Measurements from ENCODE around the gene ITSN1. TPM values are rescaled to one million over a fixed set of nuclear protein-coding genes. Genes with fewer than 3 reads are reported as not detected.
A peak's percentile ranks its signal among the peaks of the same experiment; 100 is the strongest.

ITSN1 gene
- total and polyA plus RNA-seq, 2 donors = 7.2 to 7.4 TPM

GRCh38 chr21:33890187-33890586 lies 247.9 kb downstream of the ITSN1 start:
- H3K4me1 ChIP-seq (ENCODE audit: control insufficient read depth in 2 of 2, insufficient read depth in 2 of 2, low read length in 2 of 2) = peaks cover 0 to 9% of the 10 kb centered on the region in 2 donors
- H3K4me3 ChIP-seq (ENCODE audit: low read length in 2 of 2) = no peak overlapping the region
- H3K9me3 ChIP-seq (ENCODE audit: control insufficient read depth in 2 of 2, insufficient read depth in 1 of 2, low read length in 1 of 2) = no peaks in the 10 kb centered on the region
- H3K27me3 ChIP-seq (ENCODE audit: control insufficient read depth in 2 of 2, insufficient read depth in 1 of 2, low read length in 1 of 2) = no peaks in the 10 kb centered on the region
- WGBS = 97% methylated on average over 5 of the region's 5 CpGs
- DNase-seq (ENCODE audit: low read depth in 6 of 9, low spot score in 9 of 9) = no peak
- H3K36me3 ChIP-seq (ENCODE audit: control insufficient read depth in 2 of 2, insufficient read depth in 2 of 2, low read length in 1 of 2) = no peaks in the 10 kb centered on the region
- no peak overlapping the region for H3K27ac ChIP-seq (ENCODE audit: low read depth in 1 of 2, low read length in 1 of 2)

- Histone ChIP-seq H3K4me1 (ENCODE audit: control insufficient read depth in 2 of 2, insufficient read depth in 2 of 2, low read length in 2 of 2) (peaks cover 0 to 10% of the 10 kb centered on the region in 2 donors), H3K4me3 (ENCODE audit: low read length in 2 of 2) (no peak overlapping the region), H3K27me3 (ENCODE audit: control insufficient read depth in 2 of 2, insufficient read depth in 1 of 2, low read length in 1 of 2) (no peaks in the 10 kb centered on the region), H3K36me3 (ENCODE audit: control insufficient read depth in 2 of 2, insufficient read depth in 2 of 2, low read length in 1 of 2) (no peaks in the 10 kb centered on the region), H3K27ac (ENCODE audit: low read depth in 1 of 2, low read length in 1 of 2) (no peak overlapping the region), H3K9me3 (ENCODE audit: control insufficient read depth in 2 of 2, insufficient read depth in 1 of 2, low read length in 1 of 2) (no peaks in the 10 kb centered on the region)
- WGBS = 95% methylated on average over 8 of the region's 8 CpGs
- no peak for DNase-seq (ENCODE audit: low read depth in 6 of 9, low spot score in 9 of 9)
Observed at GRCh38 chr21:33892853-33893252, 250.6 kb downstream of the ITSN1 start.

- H3K27ac ChIP-seq (ENCODE audit: low read depth in 1 of 2, low read length in 1 of 2) = peak overlapping the region in 1 of 2 donors; percentile 78
- H3K4me1 ChIP-seq (ENCODE audit: control insufficient read depth in 2 of 2, insufficient read depth in 2 of 2, low read length in 2 of 2) = peaks cover 0 to 10% of the 10 kb centered on the region in 2 donors
- 96% methylated on average over 4 of the region's 4 CpGs for WGBS
- no peak for DNase-seq (ENCODE audit: low read depth in 6 of 9, low spot score in 9 of 9)
- H3K9me3 ChIP-seq (ENCODE audit: control insufficient read depth in 2 of 2, insufficient read depth in 1 of 2, low read length in 1 of 2) = no peaks in the 10 kb centered on the region
- H3K36me3 ChIP-seq (ENCODE audit: control insufficient read depth in 2 of 2, insufficient read depth in 2 of 2, low read length in 1 of 2) = no peaks in the 10 kb centered on the region
- no peak overlapping the region for H3K4me3 ChIP-seq (ENCODE audit: low read length in 2 of 2)
- H3K27me3 ChIP-seq (ENCODE audit: control insufficient read depth in 2 of 2, insufficient read depth in 1 of 2, low read length in 1 of 2) = no peaks in the 10 kb centered on the region
Observed at GRCh38 chr21:33893917-33894316, 251.6 kb downstream of the ITSN1 start.

- H3K27ac ChIP-seq (ENCODE audit: low read depth in 1 of 2, low read length in 1 of 2) = peak overlapping the region in 1 of 2 donors; percentile 78
- H3K36me3 ChIP-seq (ENCODE audit: control insufficient read depth in 2 of 2, insufficient read depth in 2 of 2, low read length in 1 of 2) = no peaks in the 10 kb centered on the region
- WGBS = 6% methylated on average over 20 of the region's 20 CpGs
- DNase-seq (ENCODE audit: low read depth in 6 of 9, low spot score in 9 of 9) = peak; percentile 72 to 94 (median 85)
- H3K9me3 ChIP-seq (ENCODE audit: control insufficient read depth in 2 of 2, insufficient read depth in 1 of 2, low read length in 1 of 2) = no peaks in the 10 kb centered on the region
- peak overlapping the region; percentile 0 to 23 for H3K4me3 ChIP-seq (ENCODE audit: low read length in 2 of 2)
- peaks cover 0 to 10% of the 10 kb centered on the region in 2 donors for H3K4me1 ChIP-seq (ENCODE audit: control insufficient read depth in 2 of 2, insufficient read depth in 2 of 2, low read length in 2 of 2)
- no peaks in the 10 kb centered on the region for H3K27me3 ChIP-seq (ENCODE audit: control insufficient read depth in 2 of 2, insufficient read depth in 1 of 2, low read length in 1 of 2)
Observed at GRCh38 chr21:33894736-33895288, 252.5 kb downstream of the ITSN1 start.

GRCh38 chr21:33895356-33895755 lies 253.1 kb downstream of the ITSN1 start:
- Histone ChIP-seq H3K27ac (ENCODE audit: low read depth in 1 of 2, low read length in 1 of 2) (no peak overlapping the region), H3K4me1 (ENCODE audit: control insufficient read depth in 2 of 2, insufficient read depth in 2 of 2, low read length in 2 of 2) (peaks cover 0 to 10% of the 10 kb centered on the region in 2 donors), H3K36me3 (ENCODE audit: control insufficient read depth in 2 of 2, insufficient read depth in 2 of 2, low read length in 1 of 2) (no peaks in the 10 kb centered on the region), H3K9me3 (ENCODE audit: control insufficient read depth in 2 of 2, insufficient read depth in 1 of 2, low read length in 1 of 2) (no peaks in the 10 kb centered on the region), H3K27me3 (ENCODE audit: control insufficient read depth in 2 of 2, insufficient read depth in 1 of 2, low read length in 1 of 2) (no peaks in the 10 kb centered on the region), H3K4me3 (ENCODE audit: low read length in 2 of 2) (no peak overlapping the region)
- no peak for DNase-seq (ENCODE audit: low read depth in 6 of 9, low spot score in 9 of 9)
- WGBS = 83% methylated on average over 28 of the region's 28 CpGs

- peaks cover 0 to 10% of the 10 kb centered on the region in 2 donors for H3K4me1 ChIP-seq (ENCODE audit: control insufficient read depth in 2 of 2, insufficient read depth in 2 of 2, low read length in 2 of 2)
- WGBS = 94% methylated on average over 6 of the region's 6 CpGs
- H3K36me3 ChIP-seq (ENCODE audit: control insufficient read depth in 2 of 2, insufficient read depth in 2 of 2, low read length in 1 of 2) = peaks cover 5 to 8% of the 10 kb centered on the region in 2 donors
- H3K27ac ChIP-seq (ENCODE audit: low read depth in 1 of 2, low read length in 1 of 2) = no peak overlapping the region
- H3K4me3 ChIP-seq (ENCODE audit: low read length in 2 of 2) = no peak overlapping the region
- H3K9me3 ChIP-seq (ENCODE audit: control insufficient read depth in 2 of 2, insufficient read depth in 1 of 2, low read length in 1 of 2) = no peaks in the 10 kb centered on the region
- DNase-seq (ENCODE audit: low read depth in 6 of 9, low spot score in 9 of 9) = no peak
- H3K27me3 ChIP-seq (ENCODE audit: control insufficient read depth in 2 of 2, insufficient read depth in 1 of 2, low read length in 1 of 2) = no peaks in the 10 kb centered on the region
Observed at GRCh38 chr21:33896691-33897090, 254.4 kb downstream of the ITSN1 start.

- H3K4me3 ChIP-seq (ENCODE audit: low read length in 2 of 2) = no peak overlapping the region
- peaks cover 0 to 10% of the 10 kb centered on the region in 2 donors for H3K4me1 ChIP-seq (ENCODE audit: control insufficient read depth in 2 of 2, insufficient read depth in 2 of 2, low read length in 2 of 2)
- WGBS = 97% methylated on average over 5 of the region's 5 CpGs
- DNase-seq (ENCODE audit: low read depth in 6 of 9, low spot score in 9 of 9) = no peak
- H3K27me3 ChIP-seq (ENCODE audit: control insufficient read depth in 2 of 2, insufficient read depth in 1 of 2, low read length in 1 of 2) = no peaks in the 10 kb centered on the region
- H3K9me3 ChIP-seq (ENCODE audit: control insufficient read depth in 2 of 2, insufficient read depth in 1 of 2, low read length in 1 of 2) = no peaks in the 10 kb centered on the region
- H3K36me3 ChIP-seq (ENCODE audit: control insufficient read depth in 2 of 2, insufficient read depth in 2 of 2, low read length in 1 of 2) = peaks cover 8 to 12% of the 10 kb centered on the region in 2 donors
- no peak overlapping the region for H3K27ac ChIP-seq (ENCODE audit: low read depth in 1 of 2, low read length in 1 of 2)
Observed at GRCh38 chr21:33897098-33897497, 254.8 kb downstream of the ITSN1 start.

- peaks cover 0 to 10% of the 10 kb centered on the region in 2 donors for H3K4me1 ChIP-seq (ENCODE audit: control insufficient read depth in 2 of 2, insufficient read depth in 2 of 2, low read length in 2 of 2)
- no peak overlapping the region for H3K27ac ChIP-seq (ENCODE audit: low read depth in 1 of 2, low read length in 1 of 2)
- H3K4me3 ChIP-seq (ENCODE audit: low read length in 2 of 2) = no peak overlapping the region
- WGBS = over 99% methylated on average over 3 of the region's 3 CpGs
- no peaks in the 10 kb centered on the region for H3K9me3 ChIP-seq (ENCODE audit: control insufficient read depth in 2 of 2, insufficient read depth in 1 of 2, low read length in 1 of 2)
- H3K27me3 ChIP-seq (ENCODE audit: control insufficient read depth in 2 of 2, insufficient read depth in 1 of 2, low read length in 1 of 2) = no peaks in the 10 kb centered on the region
- no peak for DNase-seq (ENCODE audit: low read depth in 6 of 9, low spot score in 9 of 9)
- peaks cover 15 to 19% of the 10 kb centered on the region in 2 donors for H3K36me3 ChIP-seq (ENCODE audit: control insufficient read depth in 2 of 2, insufficient read depth in 2 of 2, low read length in 1 of 2)
Observed at GRCh38 chr21:33897739-33898138, 255.4 kb downstream of the ITSN1 start.

- H3K4me1 ChIP-seq (ENCODE audit: control insufficient read depth in 2 of 2, insufficient read depth in 2 of 2, low read length in 2 of 2) = peaks cover 0 to 10% of the 10 kb centered on the region in 2 donors
- no peak overlapping the region for H3K4me3 ChIP-seq (ENCODE audit: low read length in 2 of 2)
- no peaks in the 10 kb centered on the region for H3K27me3 ChIP-seq (ENCODE audit: control insufficient read depth in 2 of 2, insufficient read depth in 1 of 2, low read length in 1 of 2)
- 98% methylated on average over 3 of the region's 3 CpGs for WGBS
- no peak overlapping the region for H3K27ac ChIP-seq (ENCODE audit: low read depth in 1 of 2, low read length in 1 of 2)
- no peak for DNase-seq (ENCODE audit: low read depth in 6 of 9, low spot score in 9 of 9)
- H3K36me3 ChIP-seq (ENCODE audit: control insufficient read depth in 2 of 2, insufficient read depth in 2 of 2, low read length in 1 of 2) = peaks cover 23% of the 10 kb centered on the region in 2 donors
- H3K9me3 ChIP-seq (ENCODE audit: control insufficient read depth in 2 of 2, insufficient read depth in 1 of 2, low read length in 1 of 2) = no peaks in the 10 kb centered on the region
Observed at GRCh38 chr21:33898586-33898985, 256.3 kb downstream of the ITSN1 start.
